Naive thymus-derived CD8-positive, alpha-beta T cell (primary cell): ENCODE results near the gene TSPAN9. TPM values are rescaled to one million over a fixed set of nuclear protein-coding genes. Genes with fewer than 3 reads are reported as not detected.

ENCODE experiments used
- ATAC-seq, 2 donors: fragments of 150-1000 bp; cut with Tn5 transposase in 1 of 2; sonication (Bioruptor Pico), chemical (Tn5 transposase) in 1 of 2; 1 replicate in 1 of 2; 2 replicates in 1 of 2; pipeline ENCODE4 v1.10.0; 2021; ENCODE audit warnings: mild to moderate bottlenecking in 2 of 2, moderate library complexity in 2 of 2
- POLR2A ChIA-PET: fragments of 350-600 bp; sonication (Branson Sonifier 250); formaldehyde crosslinking; loops from one replicate; lab custom pipeline; 2021; ENCODE audit warnings: antibody characterized with exemption; lab: Charles Lee
- DNase-seq, 10 donors: peaks; one replicate each; pipeline versions ENCODE4 v3.0.0 to v3.0.0-alpha.2; 2020 to 2022
- H3K27ac Mint-ChIP-seq, 10 donors: one replicate each; pipeline ENCODE4 v1.8.0; 2020 to 2022; ENCODE audit warnings: mild to moderate bottlenecking in 10 of 10, mixed read lengths in 10 of 10, moderate library complexity in 4 of 10, inconsistent platforms in 1 of 10
- H3K27me3 Mint-ChIP-seq, 5 donors: one replicate each; pipeline ENCODE4 v1.8.0; 2021 to 2022; ENCODE audit warnings: mixed read lengths in 5 of 5
- H3K36me3 Mint-ChIP-seq, 3 donors: one replicate each; pipeline ENCODE4 v1.8.0; 2020 to 2022; ENCODE audit warnings: mixed read lengths in 3 of 3, mild to moderate bottlenecking in 2 of 3, inconsistent platforms in 1 of 3
- H3K4me1 Mint-ChIP-seq, 4 donors: one replicate each; pipeline ENCODE4 v1.8.0; 2021 to 2022; ENCODE audit warnings: mixed read lengths in 4 of 4
- H3K4me3 Mint-ChIP-seq, 10 donors: one replicate each; pipeline ENCODE4 v1.8.0; 2020 to 2022; ENCODE audit warnings: mild to moderate bottlenecking in 10 of 10, mixed read lengths in 10 of 10, moderate library complexity in 6 of 10, inconsistent platforms in 1 of 10
- H3K9me3 Mint-ChIP-seq, 9 donors: one replicate each; pipeline ENCODE4 v1.8.0; 2020 to 2022; ENCODE audit warnings: mixed read lengths in 9 of 9, mild to moderate bottlenecking in 3 of 9, inconsistent platforms in 1 of 9, moderate library complexity in 1 of 9
- polyA plus RNA-seq, 3 donors: library from polyadenylated mRNA; unstranded; fragments of 300-500 nt; fragmentation: Illumina TruSeq; gene quantifications; one replicate each; pipeline ENCODE4 v1.2.3, GENCODE V29; 2021
- total RNA-seq, 8 experiments: library from RNA in 2 of 8; stranded (reverse) in 2 of 8; gene quantifications; one replicate each; pipeline ENCODE4 v1.2.3 and lab custom pipeline; 2021 to 2026

The TSPAN9 gene
- total and polyA plus RNA-seq, 5 experiments from 2014 or later = 0.65 to 1.2 TPM; not detected in 3

- ATAC-seq = no peak
- H3K9me3 Mint-ChIP-seq = peaks cover 0 to 10% (median 2%) of the 10 kb centered on the region in 9 donors
- no peaks in the 10 kb centered on the region for H3K4me1 Mint-ChIP-seq
- DNase-seq = no peak
- peaks cover 0 to 28% (median 1%) of the 10 kb centered on the region in 5 donors for H3K27me3 Mint-ChIP-seq
- H3K27ac Mint-ChIP-seq = no peak overlapping the region
- H3K4me3 Mint-ChIP-seq = no peak overlapping the region
- POLR2A ChIA-PET = no interaction called here
- peaks cover 0 to 7% (median 2%) of the 10 kb centered on the region in 3 donors for H3K36me3 Mint-ChIP-seq
These were observed 84.7 kb downstream of the TSPAN9 start for GRCh38 chr12:3161861-3162260.

GRCh38 chr12:3164454-3165077 is 87.4 kb downstream of the TSPAN9 start:
- DNase-seq = no peak
- no peak overlapping the region for H3K27ac Mint-ChIP-seq

GRCh38 chr12:3165078-3165980 is 88.2 kb downstream of the TSPAN9 start:
- POLR2A ChIA-PET = no interaction called here
- H3K36me3 Mint-ChIP-seq = peaks cover 0 to 7% (median 2%) of the 10 kb centered on the region in 3 donors
- peaks cover 0 to 2% (median under 1%) of the 10 kb centered on the region in 4 donors for H3K4me1 Mint-ChIP-seq
- H3K27me3 Mint-ChIP-seq = peaks cover 0 to 32% (median 4%) of the 10 kb centered on the region in 5 donors
- no peak for DNase-seq
- H3K9me3 Mint-ChIP-seq = peaks cover 0 to 10% (median 2%) of the 10 kb centered on the region in 9 donors
- no peak overlapping the region for H3K27ac Mint-ChIP-seq
- no peak overlapping the region for H3K4me3 Mint-ChIP-seq
- ATAC-seq = no peak

More at GRCh38 chr12:3164454-3165077, 87.4 kb downstream of the TSPAN9 start:
- peaks cover 0 to 7% (median 2%) of the 10 kb centered on the region in 3 donors for H3K36me3 Mint-ChIP-seq
- H3K4me1 Mint-ChIP-seq = peaks cover 0 to 2% (median under 1%) of the 10 kb centered on the region in 4 donors
- H3K27me3 Mint-ChIP-seq = peaks cover 1 to 35% (median 5%) of the 10 kb centered on the region in 5 donors
- POLR2A ChIA-PET = no interaction called here
- no peak overlapping the region for H3K4me3 Mint-ChIP-seq
- no peak for ATAC-seq
- H3K9me3 Mint-ChIP-seq = peaks cover 0 to 10% (median 2%) of the 10 kb centered on the region in 9 donors

GRCh38 chr12:3167636-3168035 is 90.5 kb downstream of the TSPAN9 start:
- Mint-ChIP-seq H3K27ac (no peak overlapping the region), H3K9me3 (peaks cover 0 to 1% (median 0%) of the 10 kb centered on the region in 9 donors), H3K4me3 (no peak overlapping the region), H3K27me3 (peaks cover 0 to 27% (median 6%) of the 10 kb centered on the region in 5 donors), H3K4me1 (peaks cover 0 to 2% (median under 1%) of the 10 kb centered on the region in 4 donors), H3K36me3 (no peaks in the 10 kb centered on the region)
- ATAC-seq (no peak), DNase-seq (no peak)
- POLR2A ChIA-PET = no interaction called here

DNA sequence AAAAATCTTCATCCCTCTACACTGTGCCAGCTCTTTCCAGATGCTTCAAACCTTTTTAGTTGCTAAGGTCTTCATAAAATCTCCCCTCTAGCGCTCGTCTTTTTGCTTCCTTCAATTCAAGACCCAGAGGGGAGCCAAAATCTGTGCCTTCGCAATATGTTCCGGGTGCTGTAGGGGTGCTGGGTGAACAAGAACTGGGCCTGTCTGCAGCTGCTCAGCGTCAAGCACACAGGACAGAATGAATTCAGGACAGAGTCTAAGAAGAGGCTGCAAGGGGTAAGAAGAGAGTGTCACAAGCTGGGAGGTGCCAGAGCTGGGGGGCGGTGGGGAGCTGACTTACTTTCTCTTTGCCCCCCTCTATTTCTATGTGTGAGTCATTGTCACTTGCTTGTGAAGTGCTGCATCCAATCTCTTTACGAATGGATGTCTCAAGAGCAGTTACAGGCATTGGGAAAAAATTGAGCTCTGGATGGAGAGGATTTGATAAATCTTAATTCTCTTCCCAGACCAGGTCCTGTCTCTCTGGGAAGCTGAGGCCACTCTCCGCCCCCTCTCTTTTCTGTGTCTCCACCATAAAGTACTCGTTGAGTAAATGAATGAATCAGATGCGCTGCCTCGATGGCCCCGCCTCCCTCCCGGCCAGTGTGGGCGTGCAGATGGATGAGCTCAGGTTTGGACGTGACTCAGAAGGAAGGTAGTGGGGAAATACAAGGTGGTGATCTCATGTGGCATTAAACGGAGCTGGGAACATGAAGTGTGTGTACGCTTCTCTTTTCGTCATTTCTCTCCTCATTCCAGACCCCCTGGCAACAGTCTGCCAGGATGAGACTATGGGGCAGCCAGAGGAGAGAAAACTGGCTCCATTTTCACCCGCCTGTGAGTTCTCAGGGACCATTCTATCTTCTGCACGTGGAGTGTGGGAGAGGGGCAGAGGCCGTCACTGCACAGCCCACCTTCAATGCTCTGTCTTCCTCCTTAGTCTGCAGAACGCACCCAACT is 91.3 kb downstream of the TSPAN9 start:
- DNase-seq = no peak
- Mint-ChIP-seq H3K36me3 (no peaks in the 10 kb centered on the region), H3K4me1 (peaks cover 0 to 2% (median under 1%) of the 10 kb centered on the region in 4 donors), H3K27ac (no peak overlapping the region), H3K27me3 (peaks cover 0 to 25% (median 6%) of the 10 kb centered on the region in 5 donors), H3K4me3 (no peak overlapping the region), H3K9me3 (peaks cover 0 to 1% (median 0%) of the 10 kb centered on the region in 9 donors)
- POLR2A ChIA-PET = no interaction called here
- ATAC-seq = no peak

DNA sequence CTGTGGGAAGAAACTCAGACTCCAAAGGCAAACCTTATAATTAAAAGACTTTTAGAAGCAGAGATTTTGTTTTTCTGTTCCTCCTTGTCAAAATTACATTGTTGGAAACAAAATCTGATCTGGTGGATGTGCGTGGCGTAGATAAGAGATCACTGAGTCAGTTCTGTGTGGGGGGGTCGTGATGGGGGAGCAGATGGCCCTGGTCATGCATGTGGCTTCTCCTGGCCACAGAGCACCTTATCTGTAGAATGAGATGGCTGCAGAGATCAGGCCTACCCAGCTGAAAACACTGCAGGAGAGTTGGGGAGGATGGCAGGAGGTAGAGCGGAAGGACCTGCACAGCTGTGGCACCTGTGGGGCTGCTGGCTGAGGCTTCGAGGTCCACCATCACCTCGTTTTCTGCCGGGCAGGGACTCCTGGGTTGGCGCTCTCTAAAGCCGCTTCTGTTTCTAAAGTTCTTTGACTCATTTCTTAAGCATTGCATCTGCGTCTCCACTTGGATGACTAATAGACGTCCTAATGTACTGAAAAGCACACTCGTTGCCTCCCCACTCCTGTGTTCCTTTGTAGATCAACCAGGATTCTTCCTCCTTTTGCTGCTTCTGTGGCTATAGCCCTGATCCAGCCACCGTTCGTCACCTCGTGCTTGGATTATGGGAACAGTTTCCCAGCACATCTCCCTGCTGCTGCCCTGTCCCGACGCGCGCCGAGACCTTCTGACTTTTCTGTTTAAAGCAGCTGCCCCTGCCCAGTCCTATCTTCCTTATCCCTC is 93.4 kb downstream of the TSPAN9 start:
- POLR2A ChIA-PET = no interaction called here
- Mint-ChIP-seq H3K36me3 (no peaks in the 10 kb centered on the region), H3K27ac (no peak overlapping the region), H3K27me3 (peaks cover 5 to 26% (median 6%) of the 10 kb centered on the region in 5 donors), H3K4me1 (peaks cover 0 to 2% (median under 1%) of the 10 kb centered on the region in 4 donors), H3K4me3 (no peak overlapping the region), H3K9me3 (peaks cover 0 to 1% (median 0%) of the 10 kb centered on the region in 9 donors)
- ATAC-seq (no peak), DNase-seq (no peak)

DNA sequence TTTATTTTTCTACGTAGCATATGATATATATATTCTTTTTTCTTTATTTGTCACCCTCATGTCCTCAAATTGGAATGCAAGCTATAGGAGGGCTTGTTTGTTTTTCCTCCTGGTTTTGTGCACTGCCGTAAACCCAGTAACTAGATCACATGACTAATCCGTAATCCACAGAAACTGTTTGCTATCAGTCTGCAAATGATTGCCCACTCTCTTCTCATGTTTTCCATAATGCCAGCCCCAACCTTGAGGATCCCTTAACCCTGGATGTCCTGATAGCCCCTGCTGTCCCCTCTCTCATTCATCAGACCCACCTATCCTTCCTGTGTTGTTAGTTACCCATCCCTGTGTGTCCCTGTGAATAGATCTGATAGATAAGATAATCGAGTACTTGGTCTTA is 94.0 kb downstream of the TSPAN9 start:
- POLR2A ChIA-PET = no interaction called here
- peaks cover 0 to 1% (median 0%) of the 10 kb centered on the region in 9 donors for H3K9me3 Mint-ChIP-seq
- H3K4me3 Mint-ChIP-seq = no peak overlapping the region
- peaks cover 5 to 29% (median 6%) of the 10 kb centered on the region in 5 donors for H3K27me3 Mint-ChIP-seq
- no peak for DNase-seq
- H3K27ac Mint-ChIP-seq = no peak overlapping the region
- H3K36me3 Mint-ChIP-seq = no peaks in the 10 kb centered on the region
- no peak for ATAC-seq
- peaks cover 0 to 2% (median under 1%) of the 10 kb centered on the region in 4 donors for H3K4me1 Mint-ChIP-seq

DNA sequence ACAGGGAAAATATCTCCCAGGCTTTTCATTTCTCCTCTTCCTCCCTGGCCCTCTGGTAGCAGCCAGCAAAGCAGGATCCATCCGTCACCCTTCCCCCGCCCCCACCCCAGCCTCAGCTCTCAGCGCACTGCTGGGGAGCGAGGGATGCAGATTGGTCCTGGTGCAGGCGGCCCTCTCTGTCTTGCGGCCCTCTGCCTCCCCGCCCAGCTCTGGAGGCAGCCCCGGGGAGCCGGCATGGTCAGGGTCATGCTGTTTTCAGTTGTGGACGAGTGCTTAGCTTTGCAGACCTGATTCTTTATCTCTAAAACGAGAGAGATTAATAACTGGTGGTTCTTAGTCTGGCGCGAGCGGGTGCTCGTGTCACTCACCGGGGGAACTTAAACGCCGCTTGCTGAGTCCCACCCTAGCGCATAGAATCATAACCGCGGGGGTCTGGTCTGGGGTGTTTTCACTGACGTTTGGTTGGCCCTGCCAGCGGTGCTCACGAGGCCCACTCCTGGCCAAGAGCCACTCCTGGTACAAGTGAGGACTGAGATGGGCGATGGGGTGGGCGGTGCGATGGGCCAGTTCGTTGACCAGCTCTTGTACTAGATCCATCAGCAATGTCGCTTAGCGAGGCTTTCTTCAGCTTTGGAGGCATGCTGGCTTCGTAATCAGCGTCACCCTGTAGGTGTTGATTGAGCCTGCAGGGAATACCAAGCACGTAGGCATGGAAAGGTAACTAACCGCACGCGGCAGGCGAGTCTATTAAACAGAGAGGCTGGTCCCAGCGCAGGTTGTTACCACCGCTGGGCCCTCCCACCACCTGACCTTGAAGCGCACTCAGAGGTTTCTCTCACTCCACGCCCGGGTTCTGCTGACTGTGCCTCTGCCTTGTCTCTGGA is 95.2 kb downstream of the TSPAN9 start:
- POLR2A ChIA-PET = no interaction called here
- ATAC-seq = no peak

DNA sequence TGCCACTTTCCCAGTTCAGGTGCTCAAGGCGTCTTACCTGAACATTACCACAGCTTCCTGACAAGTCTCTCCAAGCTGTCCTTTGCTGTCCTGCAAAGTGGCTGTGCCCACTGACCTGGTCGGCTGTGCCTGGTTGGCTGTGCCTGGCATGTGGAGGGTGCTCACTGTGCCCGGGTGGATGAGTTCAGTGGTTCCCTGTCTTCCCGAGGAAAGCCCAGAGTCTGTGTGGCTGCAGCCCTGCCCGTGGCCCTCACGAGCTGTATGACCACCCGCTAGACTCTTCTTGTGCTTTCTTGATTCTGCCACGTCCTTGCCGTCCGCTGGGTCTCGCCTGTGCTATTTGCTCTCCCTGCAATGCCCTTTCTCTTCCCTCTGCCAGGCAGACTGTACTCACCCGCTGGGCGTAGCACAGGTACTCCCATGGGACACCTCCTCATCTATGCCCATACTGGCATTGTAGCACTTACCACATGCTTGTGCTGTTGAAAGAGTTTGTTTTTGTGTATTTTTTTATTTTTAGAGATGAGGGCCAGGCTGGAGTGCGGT is 95.9 kb downstream of the TSPAN9 start:
- Mint-ChIP-seq H3K4me1 (peaks cover 0 to 3% (median 2%) of the 10 kb centered on the region in 4 donors), H3K27me3 (peaks cover 3 to 26% (median 6%) of the 10 kb centered on the region in 5 donors), H3K36me3 (no peaks in the 10 kb centered on the region), H3K4me3 (no peak overlapping the region), H3K9me3 (peaks cover 0 to 1% (median 0%) of the 10 kb centered on the region in 9 donors), H3K27ac (no peak overlapping the region)
- POLR2A ChIA-PET = no interaction called here
- ATAC-seq (no peak), DNase-seq (no peak)

More for the DNA sequence above, 95.2 kb downstream of the TSPAN9 start:
- DNase-seq = no peak
- Mint-ChIP-seq H3K36me3 (no peaks in the 10 kb centered on the region), H3K27me3 (peaks cover 3 to 29% (median 6%) of the 10 kb centered on the region in 5 donors), H3K27ac (no peak overlapping the region), H3K4me3 (no peak overlapping the region), H3K9me3 (peaks cover 0 to 1% (median 0%) of the 10 kb centered on the region in 9 donors), H3K4me1 (peaks cover 0 to 2% (median under 1%) of the 10 kb centered on the region in 4 donors)

GRCh38 chr12:3173912-3174311 is 96.7 kb downstream of the TSPAN9 start:
- Mint-ChIP-seq H3K4me1 (peaks cover 2 to 9% (median 4%) of the 10 kb centered on the region in 4 donors), H3K9me3 (peaks cover 0 to 1% (median 0%) of the 10 kb centered on the region in 9 donors), H3K27me3 (peaks cover 2 to 28% (median 13%) of the 10 kb centered on the region in 5 donors), H3K27ac (no peak overlapping the region), H3K4me3 (no peak overlapping the region), H3K36me3 (no peaks in the 10 kb centered on the region)
- DNase-seq (no peak), ATAC-seq (no peak)
- POLR2A ChIA-PET = no interaction called here
